Hepatocyte (in vitro differentiated cells): ENCODE results near the gene KAZALD1.

Experiments
- EZH2 ChIP-seq: fragments of 200-600 bp; sonication (generic); IDR thresholded peaks from 2 replicates; pipeline ENCODE4 v1.6.1; 2016; ENCODE audit warnings: antibody characterized with exemption, mild to moderate bottlenecking, borderline replicate concordance
- TF ChIP-seq, protein P1 (sequence below): fragments of 200-600 bp; sonication (generic); IDR thresholded peaks from 2 replicates; pipeline ENCODE4 v1.5.1; 2016; ENCODE audit warnings: antibody characterized with exemption, mild to moderate bottlenecking; ENCODE audit not compliant: poor library complexity

- TF ChIP-seq, protein P1, sequence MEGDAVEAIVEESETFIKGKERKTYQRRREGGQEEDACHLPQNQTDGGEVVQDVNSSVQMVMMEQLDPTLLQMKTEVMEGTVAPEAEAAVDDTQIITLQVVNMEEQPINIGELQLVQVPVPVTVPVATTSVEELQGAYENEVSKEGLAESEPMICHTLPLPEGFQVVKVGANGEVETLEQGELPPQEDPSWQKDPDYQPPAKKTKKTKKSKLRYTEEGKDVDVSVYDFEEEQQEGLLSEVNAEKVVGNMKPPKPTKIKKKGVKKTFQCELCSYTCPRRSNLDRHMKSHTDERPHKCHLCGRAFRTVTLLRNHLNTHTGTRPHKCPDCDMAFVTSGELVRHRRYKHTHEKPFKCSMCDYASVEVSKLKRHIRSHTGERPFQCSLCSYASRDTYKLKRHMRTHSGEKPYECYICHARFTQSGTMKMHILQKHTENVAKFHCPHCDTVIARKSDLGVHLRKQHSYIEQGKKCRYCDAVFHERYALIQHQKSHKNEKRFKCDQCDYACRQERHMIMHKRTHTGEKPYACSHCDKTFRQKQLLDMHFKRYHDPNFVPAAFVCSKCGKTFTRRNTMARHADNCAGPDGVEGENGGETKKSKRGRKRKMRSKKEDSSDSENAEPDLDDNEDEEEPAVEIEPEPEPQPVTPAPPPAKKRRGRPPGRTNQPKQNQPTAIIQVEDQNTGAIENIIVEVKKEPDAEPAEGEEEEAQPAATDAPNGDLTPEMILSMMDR: no peak
- no peak for TF ChIP-seq EZH2
Observed at GRCh38 chr10:101099901-101100300, 38.1 kb downstream of the KAZALD1 start.
